Liver (tissue), 9 donors: ENCODE data around the gene SPAG16. TPM values are rescaled to one million over a fixed set of nuclear protein-coding genes. Genes with fewer than 3 reads are reported as not detected.

Experiments used
- DNase-seq: peaks from one replicate; pipeline ENCODE4 v3.0.0-alpha.2; 2017; ENCODE audit warnings: low spot score
- H3K27ac ChIP-seq, 2 donors: one replicate each; pipeline ENCODE4 v1.7.0; 2013; ENCODE audit warnings: inconsistent platforms in 2 of 2, low read length in 2 of 2, control low read depth in 1 of 2, low read depth in 1 of 2, mild to moderate bottlenecking in 1 of 2
- H3K27me3 ChIP-seq, 4 donors: one replicate each; pipeline versions ENCODE4 v1.6.1 to v1.7.0; 2013; ENCODE audit warnings: low read length in 3 of 4, inconsistent platforms in 1 of 4, mild to moderate bottlenecking in 1 of 4, moderate library complexity in 1 of 4; ENCODE audit not compliant: control insufficient read depth in 4 of 4, insufficient read depth in 4 of 4
- H3K36me3 ChIP-seq, 4 donors: one replicate each; pipeline versions ENCODE4 v1.6.1 to v1.7.0; 2013; ENCODE audit warnings: low read length in 3 of 4, mild to moderate bottlenecking in 3 of 4, low read depth in 1 of 4, moderate library complexity in 1 of 4; ENCODE audit not compliant: control insufficient read depth in 4 of 4, insufficient read depth in 3 of 4
- H3K4me1 ChIP-seq, 4 donors: one replicate each; pipeline versions ENCODE4 v1.6.1 to v1.7.0; 2013; ENCODE audit warnings: low read length in 3 of 4, mild to moderate bottlenecking in 3 of 4, moderate library complexity in 1 of 4; ENCODE audit not compliant: control insufficient read depth in 4 of 4, insufficient read depth in 4 of 4
- H3K4me3 ChIP-seq, 3 donors: one replicate each; pipeline versions ENCODE4 v1.6.1 to v1.7.0; 2013; ENCODE audit warnings: low read length in 3 of 3, control low read depth in 1 of 3, low read depth in 1 of 3, mild to moderate bottlenecking in 1 of 3
- H3K9ac ChIP-seq, 2 donors: one replicate each; pipeline ENCODE4 v1.7.0; 2013; ENCODE audit warnings: low read length in 2 of 2, mild to moderate bottlenecking in 2 of 2, moderate library complexity in 2 of 2, control low read depth in 1 of 2, low read depth in 1 of 2
- H3K9me3 ChIP-seq, 4 donors: one replicate each; pipeline versions ENCODE4 v1.6.1 to v1.7.0; 2013; ENCODE audit warnings: low read length in 3 of 4; ENCODE audit not compliant: control insufficient read depth in 4 of 4
- ATF3 ChIP-seq: IDR thresholded peaks from 2 replicates; pipeline ENCODE4 v1.6.1; 2016; ENCODE audit warnings: antibody characterized with exemption
- EGR1 ChIP-seq, 2 donors: IDR thresholded peaks; 2 replicates each; pipeline ENCODE4 v1.6.1; 2016 to 2018; ENCODE audit warnings: antibody characterized with exemption in 2 of 2, low read depth in 2 of 2
- FOXA1 ChIP-seq: IDR thresholded peaks from 2 replicates; pipeline ENCODE4 v1.6.1; 2016; ENCODE audit warnings: antibody characterized with exemption
- FOXA2 ChIP-seq: IDR thresholded peaks from 2 replicates; pipeline ENCODE4 v1.6.1; 2016; ENCODE audit warnings: antibody characterized with exemption
- GABPA ChIP-seq, 2 donors: IDR thresholded peaks in 1 of 2; conservative IDR thresholded peaks in 1 of 2; 2 replicates each; pipeline ENCODE4 v1.6.1; 2016; ENCODE audit warnings: antibody characterized with exemption in 2 of 2, mild to moderate bottlenecking in 1 of 2, moderate library complexity in 1 of 2
- HNF4A ChIP-seq, 2 donors: conservative IDR thresholded peaks; 2 replicates each; pipeline ENCODE4 v1.6.1; 2016; ENCODE audit warnings: antibody characterized with exemption in 2 of 2, mild to moderate bottlenecking in 2 of 2
- HNF4G ChIP-seq: IDR thresholded peaks from 2 replicates; pipeline ENCODE4 v1.6.1; 2016; ENCODE audit warnings: antibody characterized with exemption
- JUND ChIP-seq, 2 donors: IDR thresholded peaks; 2 replicates each; pipeline ENCODE4 v1.6.1; 2016; ENCODE audit warnings: antibody characterized with exemption in 2 of 2
- NR2F2 ChIP-seq: IDR thresholded peaks from 2 replicates; pipeline ENCODE4 v1.6.1; 2016; ENCODE audit warnings: antibody characterized with exemption
- RAD21 ChIP-seq, 2 donors: IDR thresholded peaks; 2 replicates each; pipeline ENCODE4 v1.6.1; 2016; ENCODE audit warnings: antibody characterized with exemption in 2 of 2, mild to moderate bottlenecking in 2 of 2
- REST ChIP-seq: IDR thresholded peaks from 2 replicates; pipeline ENCODE4 v1.6.1; 2016; ENCODE audit warnings: antibody characterized with exemption, mild to moderate bottlenecking
- RXRA ChIP-seq, 2 donors: IDR thresholded peaks; 2 replicates each; pipeline ENCODE4 v1.6.1; 2017 to 2018; ENCODE audit warnings: antibody characterized with exemption in 2 of 2, mild to moderate bottlenecking in 1 of 2
- SP1 ChIP-seq: IDR thresholded peaks from 2 replicates; pipeline ENCODE4 v1.6.1; 2018; ENCODE audit warnings: antibody characterized with exemption, mild to moderate bottlenecking
- TAF1 ChIP-seq: conservative IDR thresholded peaks from 2 replicates; pipeline ENCODE4 v1.6.1; 2016; ENCODE audit warnings: antibody characterized with exemption, mild to moderate bottlenecking
- YY1 ChIP-seq: IDR thresholded peaks from 2 replicates; pipeline ENCODE4 v1.6.1; 2016; ENCODE audit warnings: antibody characterized with exemption, mild to moderate bottlenecking
- ZBTB33 ChIP-seq: IDR thresholded peaks from 2 replicates; pipeline ENCODE4 v1.6.1; 2016; ENCODE audit warnings: antibody characterized with exemption
- WGBS: extraction: QIAGEN DNeasy Blood & Tissue Kit; methylation state at CpG from one replicate; pipeline ENCODE4 v1.1.7; 2013; 5-methylcytosine and 5-hydroxymethylcytosine counted together
- polyA plus RNA-seq, 2 donors: library from polyadenylated mRNA; stranded (reverse) in 1 of 2; unstranded in 1 of 2; fragments of 200-250 nt in 1 of 2; fragments of >200 nt in 1 of 2; fragmentation: Nextera tagmentation in 1 of 2; extraction: Ambion mirVana in 1 of 2; gene quantifications; one replicate each; pipeline versions ENCODE4 v1.2.1 to v1.2.3, GENCODE V29; 2013 to 2015
- total RNA-seq, 2 donors: library from RNA; depleted of rRNA; stranded (reverse); fragments of >200 nt; gene quantifications; one replicate each; pipeline ENCODE4 v1.2.3, GENCODE V29; 2014
- TF ChIP-seq, protein P1 (sequence below): fragments of 150-350 bp; IDR thresholded peaks from 2 replicates; pipeline ENCODE4 v1.5.1; 2017; ENCODE audit warnings: improper control_type of control experiment, low read depth, low read length; ENCODE audit not compliant: missing input control
- TF ChIP-seq, protein P2 (sequence below): IDR thresholded peaks from 2 replicates; pipeline ENCODE4 v1.6.1; 2016; ENCODE audit warnings: antibody characterized with exemption
- donor health status: healthy.
- donor health status: healthy.
- donor health status: healthy.
- donor health status: healthy.
- donor health status: healthy.

SPAG16 gene
- total and polyA plus RNA-seq, 4 donors, result 6.4 to 12.7 (median 11.4) TPM

DNA sequence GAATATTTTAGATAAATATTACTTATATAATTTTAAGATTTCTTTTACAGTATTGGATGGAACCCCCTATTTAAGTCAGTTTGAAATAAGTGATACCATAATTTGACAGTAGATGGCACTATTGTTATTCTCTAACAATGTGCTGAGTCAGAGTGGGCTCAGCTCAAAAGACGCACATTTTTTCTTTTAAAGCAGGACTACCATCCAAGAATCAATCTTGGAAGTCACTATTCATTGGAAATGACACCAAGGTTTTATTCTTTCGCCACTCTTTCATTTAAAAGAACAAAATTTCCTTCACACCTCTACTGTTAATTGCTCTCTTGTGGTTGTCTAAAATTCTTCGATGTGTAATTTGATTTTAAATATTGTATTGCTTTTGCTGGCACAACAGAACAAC lies 32.6 kb upstream of the SPAG16 start:
- DNase-seq, result no peak
- Histone ChIP-seq H3K27me3 (no peaks in the 10 kb centered on the region), H3K27ac (no peak overlapping the region), H3K4me3 (no peak overlapping the region), H3K9me3 (no peaks in the 10 kb centered on the region), H3K4me1 (peaks cover 0 to 3% (median 1%) of the 10 kb centered on the region in 4 donors), H3K36me3 (no peaks in the 10 kb centered on the region), H3K9ac (peak overlapping the region in 1 of 2 donors; percentile 39)
- TF ChIP-seq GABPA (IDR thresholded peaks at IDR 0.05 in 1 of 2, conservative IDR thresholded peaks at IDR 0.05 in 1 of 2) (no peak), RXRA (IDR thresholded peaks at IDR 0.05) (no peak), FOXA1 (no peak), ATF3 (no peak), JUND (IDR thresholded peaks at IDR 0.05) (no peak), HNF4G (no peak), EGR1 (IDR thresholded peaks at IDR 0.05; ENCODE audit: low read depth in 2 of 2) (no peak), TAF1 (no peak), RAD21 (IDR thresholded peaks at IDR 0.05) (peak; percentile 89 to 92), HNF4A (conservative IDR thresholded peaks at IDR 0.05) (no peak), REST (no peak), NR2F2 (no peak), YY1 (no peak), ZBTB33 (no peak), FOXA2 (no peak)
- TF ChIP-seq, protein P1, sequence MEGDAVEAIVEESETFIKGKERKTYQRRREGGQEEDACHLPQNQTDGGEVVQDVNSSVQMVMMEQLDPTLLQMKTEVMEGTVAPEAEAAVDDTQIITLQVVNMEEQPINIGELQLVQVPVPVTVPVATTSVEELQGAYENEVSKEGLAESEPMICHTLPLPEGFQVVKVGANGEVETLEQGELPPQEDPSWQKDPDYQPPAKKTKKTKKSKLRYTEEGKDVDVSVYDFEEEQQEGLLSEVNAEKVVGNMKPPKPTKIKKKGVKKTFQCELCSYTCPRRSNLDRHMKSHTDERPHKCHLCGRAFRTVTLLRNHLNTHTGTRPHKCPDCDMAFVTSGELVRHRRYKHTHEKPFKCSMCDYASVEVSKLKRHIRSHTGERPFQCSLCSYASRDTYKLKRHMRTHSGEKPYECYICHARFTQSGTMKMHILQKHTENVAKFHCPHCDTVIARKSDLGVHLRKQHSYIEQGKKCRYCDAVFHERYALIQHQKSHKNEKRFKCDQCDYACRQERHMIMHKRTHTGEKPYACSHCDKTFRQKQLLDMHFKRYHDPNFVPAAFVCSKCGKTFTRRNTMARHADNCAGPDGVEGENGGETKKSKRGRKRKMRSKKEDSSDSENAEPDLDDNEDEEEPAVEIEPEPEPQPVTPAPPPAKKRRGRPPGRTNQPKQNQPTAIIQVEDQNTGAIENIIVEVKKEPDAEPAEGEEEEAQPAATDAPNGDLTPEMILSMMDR, result peak; percentile 65
- TF ChIP-seq, protein P2, sequence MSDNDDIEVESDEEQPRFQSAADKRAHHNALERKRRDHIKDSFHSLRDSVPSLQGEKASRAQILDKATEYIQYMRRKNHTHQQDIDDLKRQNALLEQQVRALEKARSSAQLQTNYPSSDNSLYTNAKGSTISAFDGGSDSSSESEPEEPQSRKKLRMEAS, result no peak
- WGBS, result 29% methylated on average over 3 of the region's 3 CpGs

DNA sequence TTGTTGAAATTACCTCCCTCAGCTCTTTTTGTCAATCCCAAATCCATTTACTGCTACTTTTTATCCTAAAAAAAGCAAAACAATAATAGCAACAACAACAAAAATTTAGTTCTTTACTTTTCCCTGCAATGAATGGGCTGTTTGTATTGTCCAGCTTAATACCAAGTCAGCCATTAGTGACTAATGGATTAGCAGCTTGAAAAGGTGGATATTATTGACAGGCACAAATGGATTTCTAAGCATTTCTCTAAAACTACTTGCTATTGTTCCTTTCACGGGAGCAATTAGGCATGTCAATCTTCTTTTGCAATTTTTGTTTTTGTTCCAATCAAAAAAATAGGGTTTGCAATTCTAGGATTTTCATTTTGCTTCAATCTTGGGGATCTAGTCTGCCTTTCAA lies 32.1 kb upstream of the SPAG16 start:
- Histone ChIP-seq H3K27me3 (no peaks in the 10 kb centered on the region), H3K27ac (no peak overlapping the region), H3K9ac (no peak overlapping the region), H3K9me3 (no peaks in the 10 kb centered on the region), H3K4me3 (no peak overlapping the region), H3K4me1 (peaks cover 0 to 3% (median 1%) of the 10 kb centered on the region in 4 donors), H3K36me3 (no peaks in the 10 kb centered on the region)
- WGBS, result 66% methylated on average over 1 of the region's 1 CpG
- DNase-seq, result no peak
- TF ChIP-seq GABPA (IDR thresholded peaks at IDR 0.05 in 1 of 2, conservative IDR thresholded peaks at IDR 0.05 in 1 of 2) (no peak), YY1 (no peak), FOXA1 (no peak), HNF4G (no peak), ATF3 (no peak), EGR1 (IDR thresholded peaks at IDR 0.05; ENCODE audit: low read depth in 2 of 2) (no peak), NR2F2 (no peak), RAD21 (IDR thresholded peaks at IDR 0.05) (no peak), RXRA (IDR thresholded peaks at IDR 0.05) (no peak), ZBTB33 (no peak), HNF4A (conservative IDR thresholded peaks at IDR 0.05) (no peak), JUND (IDR thresholded peaks at IDR 0.05) (no peak), FOXA2 (no peak), SP1 (no peak)
- TF ChIP-seq, protein P1, result no peak
- TF ChIP-seq, protein P2, result no peak
